GM21526 (cell line): Measurements from ENCODE around the gene CANT1.

Experiments used
- ATAC-seq: cut with Tn5 transposase; IDR thresholded peaks from one replicate; pipeline ENCODE4 v1.9.1; 2021; ENCODE audit warnings: moderate library complexity; ENCODE audit not compliant: unreplicated experiment, low FRiP score

Gene CANT1

DNA sequence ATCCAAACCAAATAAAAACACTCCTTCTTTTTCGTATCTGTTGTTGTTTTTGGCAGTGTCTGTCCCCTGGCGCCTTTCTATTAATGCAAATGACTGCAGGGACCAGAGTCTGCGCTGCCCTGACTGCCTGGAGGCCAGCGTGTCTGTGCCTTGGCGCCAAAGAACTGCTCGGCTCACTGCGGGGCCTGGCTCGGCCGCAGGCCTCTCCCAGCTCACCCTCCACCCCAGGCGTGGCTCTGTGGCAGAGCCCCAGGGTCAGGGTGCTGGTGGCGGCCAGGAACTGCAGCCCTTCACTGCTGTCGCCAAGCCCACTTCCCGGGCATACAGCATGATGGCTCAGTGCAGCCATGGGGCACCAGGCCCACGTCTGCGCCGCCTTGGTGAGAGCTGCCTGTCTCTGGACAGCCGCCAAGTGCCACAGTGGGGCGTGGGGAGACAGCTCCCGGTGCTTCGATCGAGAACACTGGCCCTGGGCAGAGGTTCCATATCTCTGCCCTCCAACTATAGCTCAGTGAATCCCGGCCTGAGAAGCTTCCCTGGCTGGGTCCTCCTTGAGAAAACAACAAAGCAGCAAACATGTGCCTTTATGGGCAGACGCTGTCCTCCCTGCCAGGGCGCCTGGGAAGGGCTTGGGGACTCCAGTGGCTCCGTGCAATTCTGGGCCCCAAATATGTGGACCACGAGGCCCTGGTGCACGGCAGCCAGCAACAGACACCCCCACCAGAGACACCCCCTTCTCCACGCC, 11.1 kb downstream of the CANT1 start:
- no peak for ATAC-seq

DNA sequence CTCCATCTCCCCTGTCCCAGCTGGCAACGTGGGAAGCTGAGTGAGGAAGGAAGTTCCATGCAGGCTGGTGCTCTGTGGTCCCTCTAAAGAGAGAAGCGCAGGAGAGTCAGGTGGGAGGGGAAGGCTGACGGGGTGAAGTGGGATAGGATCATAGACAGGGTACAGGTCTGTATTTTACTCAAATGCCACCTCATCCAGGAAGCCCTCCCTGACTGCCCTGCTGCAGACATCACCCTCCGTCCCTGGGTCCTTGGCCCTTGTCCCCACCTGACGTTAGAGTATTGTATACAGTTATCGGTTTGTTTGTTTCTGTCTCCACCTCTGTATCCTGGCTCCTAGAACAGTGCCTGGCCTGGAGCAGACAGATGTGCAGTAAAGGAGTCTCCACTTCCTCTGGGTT, 11.7 kb downstream of the CANT1 start:
- ATAC-seq, result no peak

- ATAC-seq, result no peak
These were observed 12.3 kb downstream of the CANT1 start for GRCh38 chr17:78997231-78997741.

- no peak for ATAC-seq
These were observed 12.8 kb downstream of the CANT1 start for GRCh38 chr17:78996781-78997201.

- no peak for ATAC-seq
These were observed 13.7 kb downstream of the CANT1 start for GRCh38 chr17:78995761-78996451.

- ATAC-seq, result no peak
These were observed 14.4 kb downstream of the CANT1 start for GRCh38 chr17:78995022-78995760.

DNA sequence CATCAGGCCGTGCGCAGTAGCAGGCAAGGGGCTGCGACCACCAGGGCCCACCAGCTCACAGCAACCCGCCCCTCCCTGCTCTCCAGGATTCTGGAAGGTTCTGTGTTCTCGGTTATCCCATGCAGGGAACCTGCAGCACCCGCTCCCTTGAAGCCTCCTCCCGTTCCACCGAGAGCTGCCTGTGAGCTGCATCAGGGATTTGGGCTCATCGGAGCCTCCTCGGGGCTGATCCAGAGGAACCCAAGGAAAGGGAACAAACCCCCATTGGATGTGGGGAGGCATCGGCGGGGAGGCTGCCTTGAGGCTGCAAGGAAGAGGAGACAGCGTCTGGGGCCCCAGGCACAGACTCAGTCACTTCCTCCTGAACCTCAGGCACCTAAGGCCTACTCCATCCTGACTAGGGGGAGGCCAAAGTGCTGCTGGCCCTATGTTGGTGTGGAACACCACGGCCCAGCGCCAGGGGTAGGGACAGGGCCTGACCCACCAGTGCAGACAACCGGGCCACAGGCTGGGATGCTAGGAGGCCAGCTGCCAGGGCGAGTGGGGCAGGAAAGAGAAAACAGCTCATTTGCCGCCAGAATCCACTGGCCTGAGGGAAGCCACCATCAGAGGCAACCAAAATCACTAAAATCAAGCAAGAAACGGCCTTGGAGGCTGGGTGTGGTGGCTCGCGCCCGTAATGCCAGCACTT, 15.4 kb downstream of the CANT1 start:
- no peak for ATAC-seq

- ATAC-seq, result no peak
These were observed 16.2 kb downstream of the CANT1 start for GRCh38 chr17:78993241-78993956.

DNA sequence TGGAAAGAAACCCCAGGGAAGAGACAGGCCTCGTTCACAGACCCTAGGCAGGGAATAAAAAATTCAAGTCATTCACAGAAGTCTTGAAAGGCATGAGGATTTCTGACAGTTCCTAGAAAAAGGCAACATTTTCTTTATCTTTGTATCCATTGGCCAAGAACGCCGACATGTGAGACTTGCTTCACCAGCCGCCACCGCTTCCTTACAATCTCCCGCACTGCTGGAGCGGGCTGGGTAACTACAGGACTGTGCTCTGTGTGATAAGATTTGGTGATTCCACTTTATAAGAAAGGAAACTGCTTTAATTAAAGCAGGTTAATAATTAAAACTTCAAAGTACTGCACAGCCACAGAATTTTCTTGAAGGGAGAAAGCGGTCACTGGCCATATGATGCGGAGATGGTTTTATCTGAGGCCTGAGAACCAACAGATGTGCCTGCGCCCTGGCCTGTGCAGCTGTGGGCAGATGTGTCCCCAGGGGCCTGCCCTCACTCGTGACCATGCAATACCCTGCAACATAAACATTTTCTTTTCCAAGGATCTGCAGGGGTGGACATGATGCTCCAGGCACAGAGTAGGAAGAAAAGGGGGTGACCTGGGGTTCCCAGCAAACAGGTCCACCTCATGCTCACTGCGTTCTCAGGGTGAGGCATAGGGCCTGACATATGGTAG, 16.9 kb downstream of the CANT1 start:
- no peak for ATAC-seq

DNA sequence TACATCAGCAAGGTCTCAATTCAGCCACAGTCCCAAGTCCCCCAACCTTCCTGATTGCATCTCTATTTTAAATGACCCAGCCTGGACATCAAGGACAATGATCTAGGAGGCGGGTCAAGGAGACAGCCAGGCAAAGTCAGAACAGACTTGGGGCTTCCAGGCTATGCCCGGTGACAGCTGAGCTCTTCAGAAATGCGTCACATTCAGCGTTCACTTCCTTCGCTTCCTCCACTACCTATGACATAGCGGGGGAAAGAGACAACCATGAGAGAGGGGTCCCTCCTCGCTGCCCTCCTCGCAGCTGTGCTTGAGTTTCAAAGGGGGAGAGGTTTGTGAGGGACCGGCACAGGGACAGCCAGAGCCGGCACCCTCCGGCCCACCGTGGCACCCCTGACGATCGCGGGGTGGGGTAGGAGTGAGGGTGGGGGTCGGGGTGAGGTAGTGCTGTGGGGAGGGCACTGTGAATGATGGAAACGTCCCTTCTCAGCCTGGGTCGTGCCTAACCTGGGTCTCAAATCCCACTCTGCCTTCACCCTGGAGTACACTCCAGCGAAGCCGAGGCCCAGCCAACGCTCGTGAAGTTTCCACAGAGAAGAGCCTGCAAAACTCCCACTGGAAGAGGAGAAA, 17.5 kb downstream of the CANT1 start:
- ATAC-seq, result no peak

DNA sequence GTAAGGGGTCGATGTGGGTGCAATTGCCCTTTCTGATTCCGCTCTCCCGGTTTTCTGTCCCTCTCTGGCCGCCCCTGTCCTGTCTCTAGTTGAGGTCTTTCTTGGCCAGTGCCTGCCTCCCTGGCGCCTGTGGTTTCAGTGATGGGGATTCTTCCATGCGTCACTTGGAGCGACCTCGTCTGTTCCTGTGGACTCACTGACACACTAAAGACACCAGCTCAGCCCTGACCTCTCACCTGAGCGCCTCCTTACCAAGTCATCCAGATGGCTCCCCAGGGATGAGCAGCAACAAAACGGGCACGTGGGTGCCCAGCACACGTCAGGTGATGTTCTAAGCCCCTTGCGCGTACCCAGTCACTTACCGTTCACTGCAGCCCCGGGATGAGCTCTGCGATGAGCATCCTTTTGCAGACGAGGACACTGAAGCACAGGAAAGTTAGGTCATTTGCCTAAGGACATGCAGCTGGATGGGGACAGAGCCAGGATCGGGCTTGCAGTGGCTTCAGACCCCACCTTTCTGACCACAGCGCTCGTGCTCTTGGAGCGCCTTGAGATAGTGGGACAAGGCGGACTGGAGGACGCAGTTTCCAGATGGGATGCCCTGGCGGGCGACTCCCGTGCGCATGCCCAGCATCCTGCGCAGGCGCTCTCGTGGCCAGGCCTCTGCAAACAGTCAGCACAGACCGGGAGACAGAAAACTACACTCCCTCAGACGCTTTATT, 18.4 kb downstream of the CANT1 start:
- ATAC-seq, result no peak

- no peak for ATAC-seq
These were observed 19.1 kb downstream of the CANT1 start for GRCh38 chr17:78990349-78991016.

GRCh38 chr17:78988152-78988551, 21.4 kb downstream of the CANT1 start:
- ATAC-seq, result no peak

DNA sequence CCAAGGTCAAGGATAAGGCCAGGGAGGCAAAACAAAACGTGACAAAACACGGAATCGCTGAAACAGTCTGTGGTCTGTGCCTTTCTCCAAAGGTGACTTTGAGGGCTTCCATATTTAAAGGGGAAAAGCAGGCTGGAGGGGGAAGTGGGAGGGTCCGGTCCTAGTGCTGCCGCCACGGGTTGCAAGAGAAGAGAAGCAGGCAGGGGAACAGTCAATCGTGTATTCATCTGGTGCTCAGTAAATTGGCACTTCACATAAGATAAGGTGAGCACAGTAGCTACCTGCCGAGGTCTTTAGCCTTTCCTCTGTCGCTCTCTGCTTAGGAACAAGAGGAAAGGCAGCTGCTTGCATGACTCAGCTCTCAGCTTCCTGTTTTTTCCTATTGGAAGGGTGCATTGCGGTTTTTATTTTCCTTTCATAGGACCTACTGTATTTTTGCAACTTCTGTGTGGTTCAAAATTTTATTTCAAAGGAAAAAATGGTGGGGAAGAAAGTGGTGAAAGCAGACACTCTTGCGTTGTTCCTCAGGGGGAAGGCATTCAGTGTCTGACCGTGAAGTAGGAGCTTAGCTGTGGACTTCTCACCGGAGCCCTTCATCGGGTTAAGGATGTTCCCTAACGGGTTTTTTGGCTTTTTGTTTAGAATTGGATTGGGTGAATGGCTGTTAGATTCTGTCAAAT, 22.8 kb downstream of the CANT1 start:
- ATAC-seq, result no peak

- no peak for ATAC-seq
These were observed 23.4 kb downstream of the CANT1 start for GRCh38 chr17:78986048-78986648.

DNA sequence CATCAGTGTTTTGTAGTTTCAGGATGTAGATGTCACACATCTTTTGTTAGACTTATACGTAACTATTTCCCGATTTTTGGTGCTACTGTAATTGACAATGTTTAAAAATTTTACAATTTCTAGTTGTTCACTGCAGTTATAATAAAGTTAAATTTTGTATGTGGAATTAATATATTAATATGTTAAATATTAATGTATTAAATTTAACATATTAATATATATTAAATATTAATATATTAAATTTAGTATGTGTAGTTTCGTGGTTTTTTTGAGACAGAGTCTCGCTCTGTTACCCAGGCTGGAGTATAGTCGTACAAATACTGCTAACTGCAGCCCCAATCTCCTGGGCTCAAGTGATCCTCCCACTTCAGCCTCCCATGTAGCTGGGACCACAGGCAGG, 24.2 kb downstream of the CANT1 start:
- ATAC-seq, result no peak
